ENCODE data around the gene MFAP2. TPM values are rescaled to one million over a fixed set of nuclear protein-coding genes. Genes with fewer than 3 reads are reported as not detected.
A peak's percentile ranks its signal among the peaks of the same experiment; 100 is the strongest.

MFAP2 gene
- total and polyA plus RNA-seq, 7 donors, result 0.40 to 4.0 (median 0.67) TPM

DNA sequence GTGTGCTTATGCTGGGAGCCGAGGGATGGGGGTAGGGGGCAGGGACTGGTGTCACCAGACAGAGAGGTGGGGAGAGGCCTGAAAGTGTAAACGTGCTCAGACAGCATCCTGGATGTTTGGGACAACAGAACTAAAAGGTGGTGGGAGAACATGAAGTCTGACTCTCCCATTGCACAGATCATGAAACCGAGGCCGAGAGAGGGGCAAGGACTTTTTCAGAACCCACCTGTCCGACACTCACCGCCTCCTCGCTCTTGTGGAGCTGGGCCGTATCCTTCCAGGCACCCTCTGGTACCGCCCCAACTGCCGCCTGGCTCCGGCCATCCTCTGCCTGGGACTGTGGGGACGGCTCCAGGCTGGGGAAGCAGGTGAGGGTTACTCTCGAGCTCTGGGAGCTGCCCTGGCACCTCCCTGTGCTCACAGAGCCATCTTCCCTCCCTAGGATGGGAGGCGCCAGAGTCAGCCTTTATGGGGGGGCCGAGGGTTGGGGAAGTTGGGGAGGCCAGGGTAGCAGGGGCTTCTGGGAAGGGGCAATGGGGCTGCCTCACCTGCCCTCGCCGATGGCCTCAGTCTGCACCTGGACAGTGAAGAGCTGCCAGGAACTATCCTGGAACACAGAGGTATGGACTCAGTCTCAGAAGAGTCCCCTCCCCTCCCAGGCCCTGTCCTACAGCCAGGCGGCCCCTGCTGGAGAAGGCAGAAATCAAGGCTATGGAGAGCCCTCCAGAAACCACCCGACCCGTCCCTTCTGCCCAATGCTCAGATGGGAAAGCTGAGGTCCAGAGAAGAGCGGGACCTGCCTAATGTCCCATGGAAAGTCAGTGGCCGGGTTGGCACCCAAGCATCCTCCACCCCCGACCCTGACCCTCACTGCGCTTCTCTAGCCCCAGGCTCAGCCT lies 24.3 kb upstream of the MFAP2 start:
- intact Hi-C loops (cut with DNase I), result no loop called here
- Histone ChIP-seq H3K4me1 (peaks cover 5% of the 10 kb centered on the region), H3K9me3 (no peaks in the 10 kb centered on the region), H3K27me3 (ENCODE audit: insufficient read depth in 3 of 3, low read length in 2 of 3) (no peaks in the 10 kb centered on the region), H3K4me3 (no peak overlapping the region), H3K27ac (peak overlapping the region; percentile 80), H3K36me3 (ENCODE audit: insufficient read depth in 1 of 2, low read depth in 1 of 2) (peaks cover 0 to 55% of the 10 kb centered on the region in 2 donors)
- peak in 1 of 2 donors; percentile 49 for DNase-seq
- TF ChIP-seq, protein P1, sequence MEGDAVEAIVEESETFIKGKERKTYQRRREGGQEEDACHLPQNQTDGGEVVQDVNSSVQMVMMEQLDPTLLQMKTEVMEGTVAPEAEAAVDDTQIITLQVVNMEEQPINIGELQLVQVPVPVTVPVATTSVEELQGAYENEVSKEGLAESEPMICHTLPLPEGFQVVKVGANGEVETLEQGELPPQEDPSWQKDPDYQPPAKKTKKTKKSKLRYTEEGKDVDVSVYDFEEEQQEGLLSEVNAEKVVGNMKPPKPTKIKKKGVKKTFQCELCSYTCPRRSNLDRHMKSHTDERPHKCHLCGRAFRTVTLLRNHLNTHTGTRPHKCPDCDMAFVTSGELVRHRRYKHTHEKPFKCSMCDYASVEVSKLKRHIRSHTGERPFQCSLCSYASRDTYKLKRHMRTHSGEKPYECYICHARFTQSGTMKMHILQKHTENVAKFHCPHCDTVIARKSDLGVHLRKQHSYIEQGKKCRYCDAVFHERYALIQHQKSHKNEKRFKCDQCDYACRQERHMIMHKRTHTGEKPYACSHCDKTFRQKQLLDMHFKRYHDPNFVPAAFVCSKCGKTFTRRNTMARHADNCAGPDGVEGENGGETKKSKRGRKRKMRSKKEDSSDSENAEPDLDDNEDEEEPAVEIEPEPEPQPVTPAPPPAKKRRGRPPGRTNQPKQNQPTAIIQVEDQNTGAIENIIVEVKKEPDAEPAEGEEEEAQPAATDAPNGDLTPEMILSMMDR (IDR thresholded peaks at IDR 0.05), result no peak
- ATAC-seq, result no peak
- 92 to 93% (median 92%) methylated on average over 22 to 24 of the region's 24 CpGs for WGBS, 3 donors

DNA sequence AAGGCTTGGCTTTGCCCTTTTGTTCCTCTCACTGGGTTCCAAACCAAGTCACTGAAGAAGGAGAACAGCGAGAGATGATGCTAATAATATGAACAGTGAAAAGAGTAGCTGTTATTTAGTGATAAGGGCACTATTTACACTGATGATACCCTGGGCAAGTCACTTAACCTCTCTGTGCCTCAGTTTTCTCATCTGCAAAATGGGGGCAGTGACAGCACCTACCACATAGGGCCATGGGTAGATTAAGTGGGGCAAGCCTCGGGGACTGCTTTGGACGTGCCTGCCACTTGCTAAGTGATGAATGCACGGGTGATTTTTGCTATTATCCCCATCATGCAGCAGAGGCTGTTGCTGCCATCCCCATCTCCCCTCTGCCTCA lies 22.1 kb upstream of the MFAP2 start:
- H3K27me3 ChIP-seq (ENCODE audit: insufficient read depth in 3 of 3, low read length in 2 of 3), result no peaks in the 10 kb centered on the region
- WGBS, 3 donors, result 84 to 92% (median 91%) methylated on average over 4 of the region's 4 CpGs
- H3K27ac ChIP-seq, result no peak overlapping the region
- intact Hi-C loops (cut with DNase I), result no loop called here
- DNase-seq (no peak), ATAC-seq (no peak)
- no peak overlapping the region for H3K4me3 ChIP-seq
- H3K4me1 ChIP-seq, result peaks cover 5% of the 10 kb centered on the region
- no peaks in the 10 kb centered on the region for H3K9me3 ChIP-seq
- TF ChIP-seq, protein P1 (IDR thresholded peaks at IDR 0.05), result no peak
- H3K36me3 ChIP-seq (ENCODE audit: insufficient read depth in 1 of 2, low read depth in 1 of 2), result peaks cover 0 to 73% of the 10 kb centered on the region in 2 donors

DNA sequence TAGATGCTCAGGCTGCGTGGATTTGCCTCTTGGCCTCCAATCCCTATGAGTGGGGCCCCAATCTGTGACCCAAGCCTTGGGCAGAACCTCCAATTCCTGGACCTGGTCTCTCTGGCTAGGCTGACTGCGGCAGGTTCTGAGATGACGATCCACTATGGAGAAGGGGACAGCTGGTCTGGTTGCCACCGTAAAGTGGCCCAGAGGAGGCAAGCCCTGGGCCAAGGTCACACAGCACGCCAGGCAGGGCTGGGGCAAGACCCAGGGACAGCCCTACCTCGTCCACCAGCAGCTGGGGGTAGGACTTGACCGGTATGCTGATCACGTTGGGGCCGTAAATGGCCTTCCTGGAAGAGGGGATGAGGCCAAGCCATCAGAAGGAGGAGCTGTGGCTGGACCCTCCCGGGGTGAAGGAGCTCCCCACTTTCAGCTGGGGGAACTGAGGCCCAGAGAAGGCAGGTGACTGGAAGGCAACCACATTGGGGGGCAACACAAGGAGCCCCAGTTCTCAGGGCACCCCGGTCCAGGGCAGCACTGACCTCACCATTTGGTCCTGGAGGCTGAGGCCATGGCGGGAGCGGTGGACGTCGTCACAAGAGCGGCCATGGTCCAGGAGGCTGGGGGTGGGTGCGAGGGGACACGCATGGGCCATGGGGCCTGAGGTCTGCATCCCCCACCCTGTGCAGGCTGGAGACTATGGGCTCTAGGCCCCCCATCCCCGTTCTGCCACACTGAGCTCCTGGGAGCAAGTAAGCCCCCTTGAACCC lies 21.5 kb upstream of the MFAP2 start:
- ATAC-seq (no peak), DNase-seq (no peak)
- Histone ChIP-seq H3K4me1 (peaks cover 5% of the 10 kb centered on the region), H3K27ac (no peak overlapping the region), H3K36me3 (ENCODE audit: insufficient read depth in 1 of 2, low read depth in 1 of 2) (peaks cover 0 to 75% of the 10 kb centered on the region in 2 donors), H3K9me3 (no peaks in the 10 kb centered on the region), H3K4me3 (no peak overlapping the region), H3K27me3 (ENCODE audit: insufficient read depth in 3 of 3, low read length in 2 of 3) (no peaks in the 10 kb centered on the region)
- intact Hi-C loops (cut with DNase I), result no loop called here
- whole genome bisulfite sequencing, 3 donors, result 89 to 93% (median 91%) methylated on average over 14 to 19 of the region's 19 CpGs
- TF ChIP-seq, protein P1 (IDR thresholded peaks at IDR 0.05), result no peak

DNA sequence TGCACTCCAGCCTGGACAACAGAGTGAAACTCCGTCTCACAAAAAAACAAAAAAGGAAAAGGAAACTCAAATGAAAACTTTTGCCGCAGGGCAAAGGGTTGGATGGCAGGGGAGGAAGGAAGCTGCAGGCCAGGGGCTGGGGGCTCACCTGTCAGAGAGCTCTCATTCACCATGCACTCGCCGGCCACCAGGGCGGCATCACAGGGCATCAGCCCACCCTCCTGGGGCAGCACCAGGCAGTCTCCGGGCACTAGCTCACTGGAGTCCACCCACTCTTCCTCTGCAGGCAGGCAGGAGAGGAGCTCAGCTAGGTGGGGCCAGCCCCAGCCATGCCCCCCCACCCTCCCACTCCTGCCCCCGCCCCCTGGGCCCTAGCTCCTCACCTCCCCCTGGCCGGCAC lies 19.4 kb upstream of the MFAP2 start:
- intact Hi-C loops (cut with DNase I), result no loop called here
- H3K4me3 ChIP-seq, result no peak overlapping the region
- H3K27me3 ChIP-seq (ENCODE audit: insufficient read depth in 3 of 3, low read length in 2 of 3), result no peaks in the 10 kb centered on the region
- H3K9me3 ChIP-seq, result no peaks in the 10 kb centered on the region
- H3K27ac ChIP-seq, result no peak overlapping the region
- peaks cover 5% of the 10 kb centered on the region for H3K4me1 ChIP-seq
- no peak for ATAC-seq
- WGBS, 3 donors, result 83 to 89% (median 88%) methylated on average over 7 to 8 of the region's 8 CpGs
- TF ChIP-seq, protein P1 (IDR thresholded peaks at IDR 0.05), result no peak
- DNase-seq, result no peak
- peaks cover 0 to 82% of the 10 kb centered on the region in 2 donors for H3K36me3 ChIP-seq (ENCODE audit: insufficient read depth in 1 of 2, low read depth in 1 of 2)
